ENCODE results near the gene SHMT2.

DNA sequence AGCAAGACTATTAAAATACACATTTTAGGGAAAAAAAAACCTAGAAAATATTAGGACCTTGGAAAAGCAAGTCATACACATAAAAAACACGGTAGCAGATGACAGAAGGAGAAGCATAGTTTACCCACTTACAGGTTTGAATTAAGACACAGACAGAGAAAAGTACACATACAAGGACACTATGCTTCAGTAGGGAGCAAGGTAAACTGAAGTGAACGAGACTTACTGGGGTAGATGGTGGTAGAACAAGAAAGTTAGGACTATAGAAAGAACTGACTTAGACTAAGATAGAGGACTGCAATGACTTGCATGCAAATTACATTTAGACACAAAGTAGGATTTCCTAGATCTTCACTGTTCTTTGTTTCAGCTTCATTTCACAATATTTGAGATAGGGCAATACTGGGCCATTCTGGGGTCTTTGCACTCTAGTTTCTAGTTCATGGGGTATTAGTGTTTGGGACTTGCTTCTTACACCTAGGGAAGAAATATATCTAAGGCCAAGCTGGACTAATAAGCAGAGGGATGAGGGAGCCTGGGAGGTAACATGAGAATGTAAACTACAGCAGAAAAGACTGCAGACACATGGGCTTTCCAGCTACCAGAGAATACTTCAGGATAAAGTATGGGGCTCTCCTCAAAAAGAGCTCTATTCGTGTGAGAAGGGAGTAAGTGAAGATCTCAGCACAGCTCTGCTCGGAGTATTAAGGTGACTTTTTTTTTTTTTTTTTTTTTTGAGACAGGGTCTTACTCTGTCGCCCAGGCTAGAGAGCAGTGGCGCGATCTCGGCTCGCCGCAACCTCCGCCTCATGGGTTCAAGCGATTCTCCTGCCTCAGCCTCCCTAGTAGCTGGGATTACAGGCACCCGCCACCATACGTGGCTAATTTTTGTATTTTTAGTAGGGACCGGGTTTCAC lies 49.2 kb downstream of the SHMT2 start:
- TF ChIP-seq, protein P1, sequence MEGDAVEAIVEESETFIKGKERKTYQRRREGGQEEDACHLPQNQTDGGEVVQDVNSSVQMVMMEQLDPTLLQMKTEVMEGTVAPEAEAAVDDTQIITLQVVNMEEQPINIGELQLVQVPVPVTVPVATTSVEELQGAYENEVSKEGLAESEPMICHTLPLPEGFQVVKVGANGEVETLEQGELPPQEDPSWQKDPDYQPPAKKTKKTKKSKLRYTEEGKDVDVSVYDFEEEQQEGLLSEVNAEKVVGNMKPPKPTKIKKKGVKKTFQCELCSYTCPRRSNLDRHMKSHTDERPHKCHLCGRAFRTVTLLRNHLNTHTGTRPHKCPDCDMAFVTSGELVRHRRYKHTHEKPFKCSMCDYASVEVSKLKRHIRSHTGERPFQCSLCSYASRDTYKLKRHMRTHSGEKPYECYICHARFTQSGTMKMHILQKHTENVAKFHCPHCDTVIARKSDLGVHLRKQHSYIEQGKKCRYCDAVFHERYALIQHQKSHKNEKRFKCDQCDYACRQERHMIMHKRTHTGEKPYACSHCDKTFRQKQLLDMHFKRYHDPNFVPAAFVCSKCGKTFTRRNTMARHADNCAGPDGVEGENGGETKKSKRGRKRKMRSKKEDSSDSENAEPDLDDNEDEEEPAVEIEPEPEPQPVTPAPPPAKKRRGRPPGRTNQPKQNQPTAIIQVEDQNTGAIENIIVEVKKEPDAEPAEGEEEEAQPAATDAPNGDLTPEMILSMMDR (conservative IDR thresholded peaks at IDR 0.05; ENCODE audit: low read depth, low read length), result no peak
- TF ChIP-seq POLR2A (IDR thresholded peaks at IDR 0.05; ENCODE audit: low read depth, low read length), result no peak
- no peak for TF ChIP-seq RAD21 (IDR thresholded peaks at IDR 0.05; ENCODE audit: low read length)
- no peak for TF ChIP-seq NFE2L2 (IDR thresholded peaks at IDR 0.05; ENCODE audit: low read depth, low read length)
- TF ChIP-seq, protein P2, sequence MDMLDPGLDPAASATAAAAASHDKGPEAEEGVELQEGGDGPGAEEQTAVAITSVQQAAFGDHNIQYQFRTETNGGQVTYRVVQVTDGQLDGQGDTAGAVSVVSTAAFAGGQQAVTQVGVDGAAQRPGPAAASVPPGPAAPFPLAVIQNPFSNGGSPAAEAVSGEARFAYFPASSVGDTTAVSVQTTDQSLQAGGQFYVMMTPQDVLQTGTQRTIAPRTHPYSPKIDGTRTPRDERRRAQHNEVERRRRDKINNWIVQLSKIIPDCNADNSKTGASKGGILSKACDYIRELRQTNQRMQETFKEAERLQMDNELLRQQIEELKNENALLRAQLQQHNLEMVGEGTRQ (IDR thresholded peaks at IDR 0.05; ENCODE audit: low read depth, low read length), result no peak
- TF ChIP-seq CEBPB (IDR thresholded peaks at IDR 0.05; ENCODE audit: low read depth, low read length), result no peak
- no peak for TF ChIP-seq MAZ (IDR thresholded peaks at IDR 0.05; ENCODE audit: borderline replicate concordance, low read depth, low read length)
- no peak for TF ChIP-seq MXI1 (IDR thresholded peaks at IDR 0.05; ENCODE audit: borderline replicate concordance, low read depth, low read length)
- TF ChIP-seq CHD1 (IDR thresholded peaks at IDR 0.05; ENCODE audit: low read depth, low read length), result no peak
- no peak for TF ChIP-seq RCOR1 (IDR thresholded peaks at IDR 0.05; ENCODE audit: insufficient replicate concordance, low read length)

All from IMR-90 (cell line).